ENCODE data around the gene KIF1C.
"Not testable (repeated sequence)": the region's sequence is repeated elsewhere in the genome, so short reads cannot be mapped to it uniquely, and the experiment has no call there.

The KIF1C gene

DNA sequence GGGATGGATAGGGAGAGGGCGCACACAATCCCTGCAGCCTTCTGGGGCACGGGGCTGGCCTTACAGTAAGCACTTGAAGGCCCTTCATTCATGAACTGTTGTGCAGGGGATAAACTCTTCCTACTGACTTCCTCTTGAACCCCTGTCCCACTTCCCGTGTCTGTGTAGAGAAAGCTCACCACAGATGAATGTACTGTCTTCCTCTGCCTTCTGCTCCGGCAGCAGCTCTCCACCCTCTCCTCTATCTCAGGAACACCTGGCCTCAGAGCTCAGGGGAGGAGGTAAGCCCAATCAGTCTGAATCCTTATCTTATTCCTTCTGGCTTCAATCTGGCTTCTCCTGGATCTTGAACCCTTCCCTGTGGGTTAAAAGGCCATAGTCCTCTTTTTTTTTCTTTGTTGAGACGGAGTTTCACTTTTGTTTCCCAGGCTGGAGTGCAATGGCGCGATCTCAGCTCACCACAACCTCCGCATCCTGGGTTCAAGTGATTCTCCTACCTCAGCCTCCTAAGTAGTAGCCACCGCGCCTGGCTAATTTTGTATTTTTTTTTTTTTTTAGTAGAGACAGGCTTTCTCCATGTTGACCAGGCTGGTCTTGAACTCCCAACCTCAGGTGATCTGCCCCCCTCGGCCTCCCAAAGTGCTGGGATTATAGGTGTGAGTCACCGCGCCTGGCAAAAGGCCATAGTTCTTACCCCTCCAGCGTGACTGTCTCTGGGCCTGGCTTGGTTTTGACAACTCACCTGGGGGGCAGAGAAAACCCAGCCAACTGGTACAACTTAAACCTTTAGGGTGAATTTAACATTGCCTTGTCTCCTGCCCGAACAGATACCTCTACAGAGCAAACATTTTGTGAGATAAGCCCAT is 44.6 kb downstream of the KIF1C start:
- DNase-seq, result no peak

DNA sequence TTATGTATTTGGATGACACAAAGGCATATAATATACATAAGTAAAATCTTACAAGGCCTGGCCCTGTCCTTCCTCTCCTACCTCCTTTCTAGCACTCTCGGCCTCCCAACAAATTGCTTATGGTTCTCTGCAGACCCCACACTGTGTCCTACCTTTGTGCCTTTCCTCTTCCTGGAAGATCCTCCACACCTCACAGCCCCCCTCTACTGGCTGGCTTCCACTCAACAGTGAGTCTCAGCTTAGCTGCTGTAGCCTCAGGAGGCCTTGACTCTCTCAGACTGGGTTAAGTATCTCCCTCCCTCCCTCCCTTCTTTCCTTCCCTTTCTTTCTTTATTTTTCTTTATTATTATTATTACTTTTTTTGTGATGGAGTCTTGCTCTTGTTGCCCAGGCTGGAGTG is 45.8 kb downstream of the KIF1C start:
- no peak for DNase-seq

DNA sequence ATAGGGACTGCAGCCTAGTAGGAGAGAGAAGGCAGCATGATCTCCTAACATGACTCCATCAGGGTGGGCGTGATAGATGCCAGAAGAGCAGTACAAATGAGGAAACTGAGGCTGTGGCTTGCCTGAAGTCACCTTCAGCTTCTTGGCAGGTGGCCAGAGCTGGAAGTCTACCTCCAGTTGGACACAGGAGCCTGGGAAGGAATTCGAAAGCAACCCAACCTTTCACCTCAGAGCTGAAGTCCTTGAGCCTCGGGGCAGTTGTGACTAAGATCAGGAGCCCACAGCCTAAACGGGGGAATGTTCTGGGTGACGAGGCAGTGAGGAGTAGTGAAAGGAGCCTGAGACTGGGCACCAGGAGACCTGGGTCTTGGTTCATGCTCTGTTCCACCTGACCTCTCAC is 46.9 kb downstream of the KIF1C start:
- DNase-seq, result no peak

DNA sequence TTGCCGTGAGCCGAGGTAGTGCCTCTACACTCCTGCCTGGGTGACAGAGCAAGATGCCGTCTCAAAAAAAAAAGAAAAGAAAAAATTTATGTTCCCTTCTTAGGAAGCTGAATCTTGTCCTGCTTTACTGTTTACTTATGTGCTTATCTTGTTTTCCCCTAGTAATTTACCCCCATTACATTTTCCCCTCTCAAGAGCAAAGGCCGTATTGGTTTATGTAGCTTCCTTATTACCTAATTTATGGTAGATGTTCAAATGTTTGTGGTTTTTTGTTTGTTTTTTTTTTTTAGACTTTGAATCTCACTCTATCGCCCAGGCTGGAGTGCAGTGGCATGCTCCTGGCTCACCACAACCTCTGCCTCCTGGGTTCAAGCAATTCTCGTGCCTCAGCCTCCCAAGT is 47.7 kb downstream of the KIF1C start:
- DNase-seq, result no peak

DNA sequence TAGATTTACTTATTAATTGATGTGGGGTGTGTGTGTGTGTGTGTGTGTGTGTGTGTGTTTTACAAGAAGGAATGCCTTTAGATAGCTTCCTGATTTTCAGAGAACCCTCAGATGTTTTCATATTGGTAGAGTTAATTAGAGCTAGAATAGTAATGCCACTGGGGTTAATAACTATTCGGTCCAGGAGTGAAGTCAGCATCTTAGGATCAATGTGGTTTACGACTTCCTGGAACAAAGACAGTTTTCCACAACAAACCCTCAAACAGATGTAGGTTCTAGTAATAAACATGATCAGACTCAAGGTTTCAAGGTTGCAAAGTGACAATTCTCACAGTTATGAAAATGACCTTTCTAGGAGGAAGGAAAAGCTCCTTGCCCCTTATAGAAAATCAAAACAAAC is 49.7 kb downstream of the KIF1C start:
- DNase-seq, result no peak

DNA sequence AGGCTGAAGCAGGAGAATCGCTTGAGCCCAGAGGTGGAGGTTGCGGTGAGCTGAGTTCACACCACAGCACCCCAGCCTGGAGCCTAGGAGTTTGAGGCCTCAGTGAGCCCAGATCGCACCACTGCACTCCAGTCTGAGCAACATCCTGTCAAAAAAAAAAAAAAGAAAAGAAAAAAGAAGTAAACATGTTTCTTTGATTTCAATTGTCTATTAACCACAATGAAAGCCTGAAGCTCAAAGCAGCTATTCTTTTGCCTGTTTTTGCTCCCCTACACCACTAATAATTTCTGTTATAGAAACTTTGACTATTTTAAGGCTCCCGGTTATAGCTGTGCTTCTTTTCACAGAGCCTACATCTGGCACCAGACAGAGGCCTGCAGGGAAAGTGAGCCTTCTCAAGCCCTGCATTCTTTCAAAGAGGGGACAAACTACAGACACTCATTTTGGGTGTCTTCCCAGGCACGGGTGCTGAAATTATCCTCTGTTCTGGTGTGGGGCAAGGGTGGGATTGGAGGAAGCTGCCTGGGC is 51.6 kb downstream of the KIF1C start:
- no peak for DNase-seq

DNA sequence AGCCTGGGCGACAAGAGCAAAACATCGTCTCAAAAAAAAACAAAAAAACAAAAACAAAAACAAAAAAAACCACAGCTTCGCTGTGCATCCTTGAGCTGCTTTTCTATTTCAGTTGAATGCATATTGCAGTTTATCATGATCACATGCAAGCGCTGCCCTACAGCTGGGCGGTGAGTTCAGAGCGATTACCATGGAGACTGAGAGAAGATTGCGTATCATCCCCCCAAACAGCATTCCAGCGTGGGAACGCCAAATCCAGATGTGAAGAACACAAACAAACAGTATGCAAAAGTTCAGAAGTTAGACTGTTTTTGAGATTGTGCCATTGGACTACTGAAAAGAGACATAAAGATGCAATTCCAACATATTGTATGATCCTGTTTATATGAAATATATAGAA is 52.5 kb downstream of the KIF1C start:
- DNase-seq, result no peak

DNA sequence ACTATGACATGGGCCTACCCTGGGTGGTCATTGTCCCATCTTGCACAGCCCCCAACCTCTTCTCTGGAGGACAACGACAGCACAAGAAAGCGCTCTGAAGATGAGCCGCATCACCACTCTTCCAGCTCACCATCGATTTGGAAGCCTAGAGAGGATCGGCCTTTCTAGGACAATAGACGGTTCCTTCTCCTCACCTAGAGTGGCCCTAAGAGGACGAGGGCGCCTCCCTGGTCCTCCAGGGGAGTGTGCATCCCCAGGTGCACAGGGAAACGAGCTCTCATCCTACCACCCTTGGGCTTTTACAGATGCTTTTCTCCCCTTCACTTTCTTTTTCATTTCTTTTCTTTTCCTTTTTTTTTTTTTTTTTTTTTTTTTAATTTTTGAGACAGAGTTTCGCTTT is 57.8 kb downstream of the KIF1C start:
- no peak for DNase-seq

DNA sequence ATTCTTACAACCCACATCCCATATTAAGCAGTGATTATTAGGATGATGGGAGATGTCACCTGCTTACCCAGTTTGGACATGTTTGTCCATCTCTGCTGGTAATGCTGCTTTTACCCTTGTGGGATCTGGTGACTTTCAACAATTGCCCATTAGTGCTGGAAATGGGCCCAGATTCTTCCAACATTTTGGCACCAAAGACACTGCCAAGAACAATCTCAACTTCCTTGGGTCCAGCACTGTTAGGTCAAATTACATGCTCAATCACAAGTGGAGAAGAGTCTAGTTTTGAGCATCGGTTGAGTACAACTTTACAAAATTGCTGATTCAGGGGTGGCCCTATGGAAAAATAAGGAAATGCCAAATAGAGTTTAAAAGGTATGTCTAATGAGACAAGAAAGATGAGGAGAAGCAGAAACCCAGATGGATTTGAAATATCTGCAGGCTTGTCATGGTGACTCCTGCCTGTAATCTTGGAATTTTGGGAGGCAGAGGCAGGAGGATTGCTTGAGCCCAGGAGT is 67.5 kb downstream of the KIF1C start:
- DNase-seq, result no peak

DNA sequence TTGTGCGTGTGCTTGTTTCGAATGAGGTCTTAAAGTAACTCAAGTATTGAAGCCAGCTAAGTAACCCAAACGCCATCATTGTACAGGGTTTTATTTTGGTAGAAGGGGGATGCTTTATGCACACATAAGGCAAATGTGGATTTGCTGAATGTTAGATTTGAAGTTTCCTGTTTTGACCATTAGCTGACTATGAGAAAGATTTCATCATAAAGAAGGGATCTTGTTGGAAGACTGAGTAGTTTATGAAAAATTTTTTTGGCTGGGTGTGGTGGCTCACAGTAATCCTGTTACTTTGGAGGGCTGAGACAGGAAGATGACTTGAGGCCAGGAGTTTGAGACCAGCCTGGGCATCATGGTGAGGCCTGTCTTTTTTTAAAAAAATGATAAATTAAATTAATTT is 70.5 kb downstream of the KIF1C start:
- DNase-seq, result no peak

DNA sequence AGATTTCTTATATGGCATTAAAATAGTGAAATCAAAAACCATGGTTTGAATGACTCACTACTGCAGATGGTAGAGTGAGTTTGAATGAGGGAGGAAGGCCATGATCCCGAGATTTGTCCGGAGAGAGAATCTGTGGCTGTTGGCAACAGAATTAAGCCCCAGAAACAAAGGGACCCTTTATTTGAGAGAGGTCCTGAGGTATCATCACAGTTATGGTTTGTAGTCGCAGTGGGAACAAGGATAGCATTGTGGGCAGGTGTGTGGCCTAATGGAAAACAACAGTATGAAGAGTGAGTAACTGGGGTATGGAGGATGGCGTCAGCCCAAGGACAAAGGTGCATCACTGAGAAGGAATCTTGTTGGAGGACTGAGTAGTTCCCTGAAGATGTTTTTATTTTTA is 72.0 kb downstream of the KIF1C start:
- no peak for DNase-seq

DNA sequence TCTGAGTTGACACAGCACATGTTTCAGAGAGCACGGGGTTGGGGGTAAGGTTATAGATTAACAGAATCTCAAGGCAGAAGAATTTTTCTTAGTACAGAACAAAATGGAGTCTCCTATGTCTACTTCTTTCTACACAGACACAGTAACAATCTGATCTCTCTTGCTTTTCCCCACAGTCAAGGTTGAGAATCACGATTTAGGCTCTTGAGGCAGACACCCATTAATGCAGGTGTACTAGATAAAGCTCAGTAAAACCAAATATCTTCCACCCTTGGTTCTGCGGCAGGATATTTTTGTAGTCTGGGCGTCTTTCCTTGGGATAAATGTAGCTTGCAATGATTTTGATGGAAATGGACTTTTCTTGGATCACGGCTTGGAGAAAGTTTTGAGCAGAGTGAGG is 77.7 kb downstream of the KIF1C start:
- not testable (repeated sequence) for DNase-seq

DNA sequence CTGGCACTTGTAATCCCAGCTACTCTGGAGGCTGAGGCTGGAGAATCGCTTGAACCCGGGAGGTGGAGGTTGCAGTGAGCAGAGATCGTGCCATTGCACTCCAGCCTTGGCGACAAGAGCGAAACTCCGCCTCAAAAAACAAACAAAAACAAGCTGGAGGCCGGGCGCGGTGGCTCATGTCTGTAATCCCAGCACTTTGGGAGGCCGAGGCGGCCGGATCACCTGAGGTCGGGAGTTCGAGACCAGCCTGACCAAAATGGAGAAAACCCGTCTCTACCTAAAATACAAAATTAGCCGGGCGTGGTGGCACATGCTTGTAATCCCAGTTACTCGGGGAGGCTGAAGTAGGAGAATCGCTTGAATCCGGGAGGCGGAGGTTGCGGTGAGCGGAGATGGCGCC is 79.5 kb downstream of the KIF1C start:
- DNase-seq, result not testable (repeated sequence)

DNA sequence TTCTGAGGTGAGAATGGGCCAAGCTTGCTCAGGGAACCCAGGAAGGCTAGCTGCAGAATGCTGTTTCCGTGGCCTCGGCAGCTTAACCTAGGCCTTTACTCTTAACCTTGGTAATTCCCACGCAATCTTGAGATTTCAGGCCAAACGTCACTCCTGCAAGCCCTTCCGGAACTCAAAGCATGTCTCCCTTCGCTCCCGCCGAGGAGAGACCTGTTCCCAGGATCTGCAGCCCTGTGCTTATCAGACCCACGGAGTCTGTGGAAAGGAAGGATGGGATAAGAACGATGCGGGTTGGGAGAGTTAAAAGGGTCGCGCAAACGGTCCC is 80.0 kb downstream of the KIF1C start:
- DNase-seq, result no peak

All from amygdala (tissue), 56 donors.